GM19025 (cell line): ENCODE data around the gene COL23A1.

Experiments
- ATAC-seq: cut with Tn5 transposase; IDR thresholded peaks from one replicate; pipeline ENCODE4 v1.9.1; 2021; ENCODE audit warnings: mild to moderate bottlenecking, low read depth, moderate library complexity; ENCODE audit not compliant: unreplicated experiment

COL23A1 gene

GRCh38 chr5:178282391-178282790 is 307.8 kb downstream of the COL23A1 start:
- no peak for ATAC-seq

GRCh38 chr5:178281331-178281730 is 308.9 kb downstream of the COL23A1 start:
- ATAC-seq, result no peak

DNA sequence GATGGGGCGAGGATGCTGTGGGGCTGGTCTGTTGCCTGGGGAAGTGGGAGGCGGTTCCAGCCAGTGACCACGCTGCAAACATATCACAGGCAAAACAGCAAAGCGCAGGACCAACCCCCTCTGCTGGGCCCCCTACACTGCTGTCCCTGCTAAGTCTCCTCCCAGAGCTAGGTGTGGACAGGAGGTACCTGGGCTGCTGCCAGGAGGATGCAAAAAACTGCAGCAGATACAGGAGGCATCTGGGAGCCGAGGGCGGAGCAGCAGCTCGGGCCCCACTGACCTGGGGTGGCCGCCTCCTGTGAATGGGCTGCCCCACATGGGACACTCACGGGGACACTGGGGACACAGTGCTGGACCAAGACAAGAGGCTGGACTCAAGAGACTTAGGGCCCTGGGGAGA is 309.6 kb downstream of the COL23A1 start:
- ATAC-seq, result no peak

DNA sequence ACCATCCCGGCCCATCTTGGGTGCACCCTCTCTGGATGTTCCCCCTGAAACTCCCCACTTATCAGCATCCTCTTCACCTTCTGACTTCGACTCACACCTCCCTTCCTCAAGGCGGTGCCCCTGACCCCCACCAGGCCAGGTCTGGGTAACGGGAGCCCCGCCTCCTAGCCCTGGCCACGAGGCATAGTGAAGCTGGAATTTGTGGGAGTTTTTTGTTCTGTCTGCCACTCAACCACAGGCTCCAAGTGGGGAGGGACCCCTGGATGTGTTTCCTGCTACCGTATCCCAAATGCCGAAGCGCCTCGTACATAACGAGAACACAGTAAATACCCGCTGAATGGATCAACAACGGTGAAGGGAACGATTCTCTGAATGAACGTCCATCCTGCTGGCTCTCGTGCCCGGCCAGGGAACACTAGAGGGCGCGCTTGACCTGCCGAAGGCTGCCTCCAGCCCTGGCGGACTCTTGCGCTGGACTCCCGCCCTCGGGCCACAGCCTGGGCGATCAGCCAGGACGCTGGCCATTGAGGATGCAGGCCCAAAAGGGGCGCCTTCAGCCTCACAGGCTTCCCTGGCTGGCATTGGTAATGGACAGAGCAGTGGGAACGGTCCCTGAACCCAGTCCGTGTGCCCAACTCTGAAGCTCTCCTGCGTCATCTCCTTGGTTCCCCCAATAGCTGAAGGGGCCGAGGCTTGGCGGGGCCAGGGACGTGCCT is 310.3 kb downstream of the COL23A1 start:
- no peak for ATAC-seq

GRCh38 chr5:178279026-178279722 is 311.0 kb downstream of the COL23A1 start:
- ATAC-seq, result no peak

GRCh38 chr5:178278358-178279023 is 311.7 kb downstream of the COL23A1 start:
- ATAC-seq, result no peak

DNA sequence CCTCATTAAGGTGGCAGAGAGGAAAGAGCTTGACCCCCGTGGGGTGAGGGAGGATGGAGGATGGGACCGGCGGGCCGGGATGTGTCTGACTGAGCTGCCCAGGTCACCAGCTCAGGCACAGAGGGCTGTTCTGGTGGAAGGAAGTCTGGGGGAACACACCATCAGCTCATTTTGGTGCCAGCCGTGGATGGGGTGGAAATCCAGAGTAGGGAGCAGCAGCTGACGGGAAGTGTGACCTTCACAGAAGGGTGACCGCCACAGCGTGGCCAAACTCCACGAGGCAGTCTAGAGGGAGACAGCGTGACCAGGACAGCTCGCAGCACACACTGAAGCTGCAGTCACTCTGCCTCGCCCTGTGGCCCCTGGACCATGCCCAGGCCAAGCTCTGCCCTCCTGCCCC is 312.3 kb downstream of the COL23A1 start:
- ATAC-seq, result no peak

DNA sequence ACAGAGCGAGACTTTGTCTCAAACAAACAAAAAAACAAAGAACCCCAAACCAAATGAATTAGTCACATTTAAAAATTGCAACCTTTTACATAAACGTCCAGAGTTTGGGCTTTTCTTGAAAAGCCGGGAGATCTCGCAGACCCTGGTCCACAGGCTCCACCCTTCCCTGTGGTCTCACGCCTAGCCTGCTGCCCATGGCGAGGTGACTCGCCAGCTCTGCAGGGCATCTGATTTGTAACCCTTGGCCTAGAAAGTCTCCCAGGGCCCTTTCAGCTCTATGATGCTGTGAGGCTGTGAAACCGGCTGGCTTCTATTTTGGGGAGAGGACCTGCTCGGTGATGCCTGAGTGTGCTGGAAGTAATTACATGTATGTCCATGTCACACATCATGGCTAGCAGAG is 312.8 kb downstream of the COL23A1 start:
- no peak for ATAC-seq

DNA sequence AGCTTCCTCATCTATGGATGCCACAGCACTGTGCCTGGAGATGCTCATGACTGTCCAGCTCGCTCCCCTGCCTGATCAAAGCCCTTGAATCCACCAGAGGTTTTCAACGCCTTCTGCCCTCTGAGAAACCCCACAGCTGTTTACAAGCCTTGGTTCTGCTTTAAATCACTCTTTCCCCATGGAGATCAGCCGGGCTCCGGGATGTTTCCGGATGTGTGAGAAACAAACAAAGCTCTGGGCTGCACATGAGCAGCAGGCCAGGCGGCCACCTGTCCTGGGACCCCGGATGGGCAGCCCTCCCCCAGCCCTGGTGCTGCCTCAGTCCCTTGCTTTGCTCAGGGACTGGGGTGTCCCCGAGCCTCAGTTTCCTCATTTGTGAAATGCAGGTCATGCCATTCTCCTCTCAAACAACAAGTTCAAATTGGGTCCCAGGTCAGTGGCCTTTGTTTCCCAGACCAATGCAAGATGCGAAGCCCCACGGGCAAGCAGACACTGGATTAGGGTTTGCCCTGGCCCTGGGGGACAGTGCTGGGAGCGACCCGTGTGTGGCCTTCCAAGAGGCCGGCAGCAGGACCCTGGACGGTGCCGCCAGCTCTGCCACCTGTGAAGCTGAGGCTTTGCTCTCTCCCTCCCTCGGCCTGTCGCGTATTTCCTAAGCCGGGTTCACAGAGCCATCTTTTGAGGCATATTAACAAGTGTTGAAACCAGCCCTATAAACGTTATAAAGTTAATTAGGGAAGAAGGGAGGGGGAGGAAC is 315.2 kb downstream of the COL23A1 start:
- ATAC-seq, result no peak

DNA sequence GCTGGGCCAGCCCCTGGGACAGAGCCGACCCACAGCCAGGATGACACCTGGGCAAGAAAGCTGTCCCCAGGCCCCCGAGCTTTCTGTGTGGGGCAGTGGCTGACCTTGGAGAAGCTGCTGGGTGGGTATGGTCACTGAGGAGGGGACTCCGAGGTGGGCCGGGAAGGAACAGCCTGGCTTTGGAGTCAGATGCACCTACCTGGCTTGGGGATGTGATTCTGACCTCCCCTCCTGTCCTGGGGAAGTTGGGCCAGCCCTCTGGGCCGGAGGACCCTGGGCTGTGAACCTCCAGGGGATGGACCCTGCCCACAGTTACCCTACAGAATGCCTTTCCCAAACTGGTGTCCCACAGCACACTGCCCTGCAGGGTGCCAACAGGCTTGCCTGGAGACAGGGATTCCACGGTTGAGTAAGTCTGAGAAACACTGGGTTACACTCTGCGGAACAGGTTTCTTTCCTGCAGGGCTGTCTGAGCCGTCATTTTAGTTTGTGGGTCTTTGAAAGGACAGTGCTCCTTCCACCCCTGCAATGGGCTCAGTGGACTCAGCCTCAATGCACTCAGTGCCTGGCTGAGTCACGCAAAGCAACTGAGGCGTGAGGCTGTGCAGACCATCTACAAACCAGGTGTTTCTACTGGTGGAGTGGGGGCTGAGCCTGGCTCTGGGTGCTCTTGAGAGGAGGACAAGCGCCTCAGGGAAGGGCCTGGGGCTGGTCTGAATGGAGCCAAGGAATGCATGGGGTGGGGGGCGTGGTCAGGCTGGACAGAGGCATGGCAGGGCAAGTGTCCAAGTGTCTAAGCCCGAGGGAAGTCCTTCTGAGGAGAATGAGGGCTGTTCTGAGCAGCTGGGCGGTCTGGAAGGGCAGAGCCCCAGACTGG is 316.3 kb downstream of the COL23A1 start:
- no peak for ATAC-seq

DNA sequence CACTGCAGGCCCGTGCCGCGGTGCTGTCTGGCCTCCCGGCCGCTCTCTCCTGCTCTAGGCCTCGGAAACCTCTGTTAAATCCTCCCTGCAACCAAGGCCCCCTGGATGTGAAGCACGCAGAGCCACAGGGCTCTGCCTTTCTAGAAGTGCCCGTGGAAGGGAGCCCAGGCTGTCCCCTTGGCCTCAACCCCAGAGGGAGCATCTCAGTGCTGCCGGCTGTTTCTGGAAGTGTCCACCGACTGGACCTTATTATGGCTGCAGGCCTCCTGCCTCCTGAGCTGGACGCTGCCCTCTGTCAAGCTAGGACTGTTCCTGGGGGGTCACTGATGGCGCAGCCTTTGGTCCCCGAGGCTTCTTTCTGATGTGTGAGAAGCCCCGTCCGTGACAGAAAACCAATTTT is 317.2 kb downstream of the COL23A1 start:
- ATAC-seq, result no peak

GRCh38 chr5:178272591-178272990 is 317.6 kb downstream of the COL23A1 start:
- no peak for ATAC-seq

DNA sequence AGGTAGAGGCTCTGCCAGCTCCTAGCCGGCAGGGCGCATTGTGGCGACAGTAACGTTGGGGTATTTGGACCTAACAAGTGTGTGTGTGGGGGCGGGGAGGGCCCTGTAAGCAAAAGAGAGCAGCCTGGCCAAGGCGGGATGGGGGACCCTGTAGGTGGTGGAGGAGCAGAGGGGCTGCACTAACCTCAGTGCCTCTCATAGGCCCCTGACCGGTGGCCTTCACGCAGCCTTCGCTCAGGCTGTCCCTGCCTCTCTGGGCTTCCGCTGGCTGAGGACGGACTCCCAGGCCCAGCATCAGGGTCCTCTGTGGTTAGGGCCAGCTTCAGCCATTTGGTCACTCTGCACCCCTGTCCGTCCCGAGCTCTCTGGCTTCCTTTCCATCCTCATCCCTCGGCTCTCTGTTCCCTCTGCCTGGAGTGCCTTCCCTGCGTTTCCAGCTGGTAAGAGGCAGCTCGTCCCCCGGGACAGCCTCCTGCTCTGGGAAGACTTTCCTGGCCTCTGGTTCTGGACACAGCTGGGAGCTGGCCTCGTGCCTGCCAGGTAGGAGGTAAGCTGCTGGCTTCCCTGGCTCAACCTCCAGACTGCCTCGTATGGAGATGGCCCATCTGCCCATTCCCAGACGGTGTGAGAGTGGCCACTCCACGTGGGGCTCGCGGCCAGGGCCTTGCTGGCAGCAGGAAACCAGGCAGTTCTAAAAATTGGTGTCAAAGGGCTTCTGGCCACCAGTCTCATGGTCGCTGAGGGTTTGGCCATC is 318.3 kb downstream of the COL23A1 start:
- no peak for ATAC-seq

GRCh38 chr5:178271231-178271630 is 319.0 kb downstream of the COL23A1 start:
- no peak for ATAC-seq

- no peak for ATAC-seq
Measured at GRCh38 chr5:178269499-178269898, 320.7 kb downstream of the COL23A1 start.

DNA sequence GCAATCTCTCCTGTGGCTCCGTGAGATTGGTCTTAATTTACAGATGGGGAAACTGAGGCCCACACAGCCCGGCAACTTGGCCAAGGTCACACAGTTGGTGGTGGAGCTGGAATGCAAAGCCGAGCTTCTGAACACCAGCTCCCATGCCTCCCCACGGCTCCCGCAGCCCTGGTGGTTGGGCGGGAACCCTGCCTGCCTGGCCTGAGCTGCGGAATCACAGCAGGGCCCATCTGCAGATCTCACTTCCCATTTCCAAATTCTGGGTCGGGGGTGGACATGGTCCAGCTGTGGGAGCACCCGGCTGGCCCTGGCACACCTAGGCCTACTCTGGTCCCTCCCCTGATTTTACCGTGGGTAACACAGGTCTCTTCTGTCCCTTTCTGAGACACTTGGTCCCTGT is 322.3 kb downstream of the COL23A1 start:
- ATAC-seq, result no peak

GRCh38 chr5:178267245-178267644 is 322.9 kb downstream of the COL23A1 start:
- no peak for ATAC-seq

DNA sequence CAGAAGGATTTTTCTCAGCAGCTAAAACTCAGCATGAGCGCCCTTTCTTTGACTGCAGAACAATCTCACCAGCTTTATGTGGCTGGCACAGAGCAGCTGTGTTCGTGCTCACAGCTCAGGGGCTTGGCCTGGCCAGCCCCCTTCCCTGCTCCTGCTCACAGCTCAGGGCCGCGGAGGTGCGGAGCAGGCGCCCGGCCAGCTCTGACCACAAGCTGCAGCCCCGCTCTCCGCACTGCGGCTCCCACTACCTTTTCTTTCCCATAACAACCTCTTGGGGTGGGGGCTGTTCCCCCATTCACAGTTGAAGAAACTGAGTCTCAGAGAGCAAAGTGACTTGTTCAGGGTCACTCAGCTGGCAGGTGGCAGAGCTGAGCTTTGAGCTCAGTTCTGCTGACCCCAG is 323.6 kb downstream of the COL23A1 start:
- no peak for ATAC-seq

DNA sequence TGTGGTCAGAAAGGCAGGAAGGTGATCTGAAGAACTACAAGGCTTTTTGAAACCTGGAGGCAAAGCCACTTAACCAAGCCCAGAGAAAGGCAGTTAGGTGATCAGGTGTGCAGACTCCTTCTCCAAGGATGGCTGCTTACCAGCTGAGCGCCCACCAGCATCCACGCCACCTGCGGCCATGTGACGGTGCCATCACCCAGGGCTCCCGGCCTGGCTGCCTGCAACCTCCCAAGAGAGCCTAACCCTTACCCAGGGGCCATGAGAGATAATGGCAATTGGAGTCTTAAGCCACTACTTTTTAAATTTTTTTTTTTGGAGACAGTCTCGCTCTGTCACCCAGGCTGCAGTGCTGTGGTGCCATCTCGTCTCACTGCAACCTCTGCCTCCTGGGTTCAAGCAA is 324.4 kb downstream of the COL23A1 start:
- no peak for ATAC-seq
